Spleen (tissue), 11 donors: ENCODE data around the gene LPP. TPM values are rescaled to one million over a fixed set of nuclear protein-coding genes. Genes with fewer than 3 reads are reported as not detected.

Source experiments
- DNase-seq: peaks from one replicate; pipeline ENCODE4 v3.0.0-alpha.2; 2020
- H3K27ac ChIP-seq, 8 donors: fragments of 200-600 bp; sonication (generic) in 7 of 8; 1 replicate in 4 of 8; 2 replicates in 4 of 8; pipeline versions ENCODE4 v1.5.0 to v1.8.0; 2016 to 2021; ENCODE audit warnings: inconsistent platforms in 4 of 8, mild to moderate bottlenecking in 4 of 8, moderate library complexity in 1 of 8
- H3K27me3 ChIP-seq, 7 donors: fragments of 200-600 bp; sonication (generic) in 6 of 7; replicated peaks in 1 of 7; 1 replicate in 4 of 7; 2 replicates in 3 of 7; pipeline versions ENCODE4 v1.5.0 to v1.8.0; 2016 to 2021; ENCODE audit warnings: inconsistent platforms in 3 of 7, mild to moderate bottlenecking in 1 of 7
- H3K36me3 ChIP-seq, 6 donors: fragments of 200-600 bp; sonication (generic) in 5 of 6; 1 replicate in 4 of 6; 2 replicates in 2 of 6; pipeline versions ENCODE4 v1.5.0 to v1.8.0; 2016 to 2021; ENCODE audit warnings: inconsistent platforms in 2 of 6
- H3K4me1 ChIP-seq, 6 donors: fragments of 200-600 bp; sonication (generic) in 5 of 6; 1 replicate in 3 of 6; 2 replicates in 3 of 6; pipeline versions ENCODE4 v1.5.0 to v1.8.0; 2016 to 2021; ENCODE audit warnings: inconsistent platforms in 3 of 6
- H3K4me3 ChIP-seq, 8 donors: fragments of 200-600 bp; sonication (generic) in 7 of 8; 1 replicate in 4 of 8; 2 replicates in 4 of 8; pipeline versions ENCODE4 v1.5.0 to v1.8.0; 2016 to 2021; ENCODE audit warnings: inconsistent platforms in 4 of 8, mild to moderate bottlenecking in 4 of 8, moderate library complexity in 2 of 8
- H3K9me3 ChIP-seq, 8 donors: fragments of 200-600 bp; sonication (generic) in 7 of 8; 1 replicate in 4 of 8; 2 replicates in 4 of 8; pipeline versions ENCODE4 v1.5.0 to v1.8.0; 2016 to 2021; ENCODE audit warnings: inconsistent platforms in 4 of 8
- CTCF ChIP-seq, 11 experiments: fragments of 200-600 bp in 7 of 11; fragments of 450-650 bp in 4 of 11; sonication (generic) in 4 of 11; IDR thresholded peaks in 8 of 11; conservative IDR thresholded peaks in 3 of 11; 1 replicate in 7 of 11; 2 replicates in 4 of 11; pipeline versions ENCODE4 v1.4.0 to v1.8.0; 2016 to 2021; ENCODE audit warnings: antibody characterized with exemption in 11 of 11, inconsistent platforms in 4 of 11, mild to moderate bottlenecking in 1 of 11
- POLR2A ChIP-seq, 3 donors: fragments of 450-650 bp; IDR thresholded peaks; one replicate each; pipeline ENCODE4 v1.5.1; 2017; ENCODE audit warnings: antibody characterized with exemption in 3 of 3, mild to moderate bottlenecking in 1 of 3
- POLR2AphosphoS5 ChIP-seq, 3 donors: sonication (generic); formaldehyde crosslinking; IDR thresholded peaks; one replicate each; pipeline ENCODE4 v1.5.1; 2017; ENCODE audit warnings: antibody characterized with exemption in 3 of 3
- WGBS, 5 donors: extraction: QIAGEN DNeasy Blood & Tissue Kit in 3 of 5; methylation state at CpG; one replicate each; pipeline versions ENCODE4 v1.1.5 to v1.1.7; 2013 to 2018; 5-methylcytosine and 5-hydroxymethylcytosine counted together
- intact Hi-C: fragments of 100-400 bp; cut with DNase I; formaldehyde crosslinking; loops from one replicate; pipeline ENCODE4 v1.15.0; 2023; ENCODE audit warnings: low total_unique reads
- polyA plus RNA-seq, 3 donors: library from polyadenylated mRNA; stranded (reverse); fragments of 200-250 nt; gene quantifications; one replicate each; pipeline ENCODE4 v1.2.1, GENCODE V29; 2013
- total RNA-seq, 7 donors: library from RNA; depleted of rRNA in 3 of 7; stranded (reverse); fragments of >200 nt in 3 of 7; fragmentation: NEBNext Ultra II Directional in 4 of 7; extraction: Animal tissue kit (Norgen Biotek cat#: 25700) in 4 of 7; gene quantifications; one replicate each; pipeline versions ENCODE4 v1.1.0 to v1.2.1, GENCODE V29; 2016 to 2021
- donor health status: healthy with polysubstance abuse.
- donor health status: DM: no; HTN: no; CAD: no; lungs with moderate emphysema.
- donor health status: DM: no; HTN: no; CAD: no.
- donor health status: Bipolar disorder and iron deficiency.
- donor health status: healthy.
- donor health status: DM: no; HTN: no; CAD: no.
- donor health status: DM: yes; HTN: yes; CAD: no.

LPP gene
- total and polyA plus RNA-seq, 10 donors: 2.4 to 270 (median 156) TPM

- intact Hi-C loops: no loop called here
- Histone ChIP-seq H3K9me3 (no peaks in the 10 kb centered on the region), H3K4me1 (peaks cover 13 to 78% (median 44%) of the 10 kb centered on the region in 6 donors), H3K27ac (peak overlapping the region in 3 of 8 donors; percentile 75 to 83 (median 76)), H3K36me3 (no peaks in the 10 kb centered on the region), H3K4me3 (no peak overlapping the region), H3K27me3 (no peaks in the 10 kb centered on the region)
- no peak for TF ChIP-seq POLR2AphosphoS5 (IDR thresholded peaks at IDR 0.05)
- 93 to 99% (median 98%) methylated on average over 3 of the region's 3 CpGs for WGBS, 5 donors
- no peak for DNase-seq
Observed at GRCh38 chr3:188360364-188360881, 206.5 kb downstream of the LPP start.

DNA sequence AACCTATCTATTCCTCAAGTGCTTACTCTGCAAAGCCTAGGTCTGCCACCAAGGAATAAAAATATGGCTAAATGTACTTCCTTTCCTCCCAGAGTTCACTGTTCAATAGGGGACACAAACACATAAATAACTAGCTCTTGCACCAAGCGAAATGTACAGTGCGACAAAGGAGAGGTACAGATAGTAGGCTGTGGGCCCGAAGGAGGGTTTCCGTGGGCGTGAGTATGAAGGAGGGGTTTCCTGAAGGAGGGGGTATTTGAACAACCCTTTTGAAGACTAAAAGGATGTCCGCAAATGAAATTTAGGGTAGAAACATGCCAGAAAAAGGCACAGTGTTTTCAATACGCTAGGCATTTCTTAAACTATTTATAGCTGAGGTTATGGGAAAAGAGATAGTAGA lies 207.9 kb downstream of the LPP start:
- peak overlapping the region in 2 of 8 donors; percentile 10 to 31 for H3K27ac ChIP-seq
- intact Hi-C loops: no loop called here
- TF ChIP-seq POLR2A (IDR thresholded peaks at IDR 0.05): no peak
- TF ChIP-seq CTCF (IDR thresholded peaks at IDR 0.05 in 8 of 11, conservative IDR thresholded peaks at IDR 0.05 in 3 of 11): no peak
- TF ChIP-seq POLR2AphosphoS5 (IDR thresholded peaks at IDR 0.05): no peak

DNA sequence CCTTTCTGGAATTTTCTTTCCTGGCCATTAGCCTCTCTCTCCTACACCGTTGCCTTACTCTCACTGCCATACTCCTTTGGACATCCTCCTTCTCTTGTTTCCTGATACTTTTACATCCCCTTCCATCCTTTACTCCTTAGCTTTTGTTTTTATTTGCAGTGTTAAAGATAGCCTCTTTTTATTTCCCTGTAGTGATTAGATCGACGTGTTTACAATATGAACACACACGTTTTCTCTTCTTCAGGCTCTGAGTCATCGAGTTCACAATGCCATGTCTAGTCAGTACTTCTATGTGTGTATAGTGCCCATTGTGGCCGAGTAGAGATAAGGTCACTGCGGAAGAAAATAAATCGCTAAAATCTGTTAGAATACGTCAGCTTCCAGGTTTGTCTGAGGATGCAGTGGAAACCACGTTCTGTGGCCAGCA lies 208.5 kb downstream of the LPP start:
- TF ChIP-seq CTCF (IDR thresholded peaks at IDR 0.05 in 8 of 11, conservative IDR thresholded peaks at IDR 0.05 in 3 of 11): no peak
- Histone ChIP-seq H3K36me3 (no peaks in the 10 kb centered on the region), H3K27me3 (no peaks in the 10 kb centered on the region), H3K9me3 (no peaks in the 10 kb centered on the region), H3K4me1 (peaks cover 13 to 89% (median 47%) of the 10 kb centered on the region in 6 donors), H3K4me3 (no peak overlapping the region), H3K27ac (peak overlapping the region in 2 of 8 donors; percentile 10 to 31)
- DNase-seq: no peak
- intact Hi-C loops: no loop called here
- WGBS, 5 donors: 55 to 67% (median 65%) methylated on average over 10 of the region's 10 CpGs

More for the DNA sequence above, 207.9 kb downstream of the LPP start:
- H3K9me3 ChIP-seq: no peaks in the 10 kb centered on the region
- H3K36me3 ChIP-seq: no peaks in the 10 kb centered on the region
- peaks cover 13 to 92% (median 48%) of the 10 kb centered on the region in 6 donors for H3K4me1 ChIP-seq
- no peaks in the 10 kb centered on the region for H3K27me3 ChIP-seq
- H3K4me3 ChIP-seq: no peak overlapping the region
- no peak for DNase-seq
- WGBS, 5 donors: 70 to 89% (median 82%) methylated on average over 7 of the region's 7 CpGs

DNA sequence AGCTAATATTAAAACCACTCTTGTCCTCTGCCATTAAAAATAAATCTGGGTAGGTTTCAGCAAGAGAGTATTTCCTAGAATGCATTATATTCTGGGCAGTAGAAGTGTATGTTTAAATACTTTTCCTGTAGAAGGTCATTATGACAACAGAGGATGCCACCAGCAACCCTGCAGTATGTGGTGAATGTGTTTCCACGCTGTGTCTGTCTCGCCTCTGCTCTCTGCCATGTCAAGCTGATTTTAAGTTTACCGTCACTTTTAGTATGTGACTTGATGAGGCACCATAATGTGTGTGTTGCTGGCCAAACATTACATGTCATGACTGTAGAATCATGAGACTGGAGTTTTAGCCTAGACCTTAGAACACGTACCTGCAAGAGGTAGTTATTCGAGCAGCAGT lies 211.2 kb downstream of the LPP start:
- no peaks in the 10 kb centered on the region for H3K36me3 ChIP-seq
- H3K9me3 ChIP-seq: no peaks in the 10 kb centered on the region
- WGBS, 5 donors: 82 to 97% (median 92%) methylated on average over 5 of the region's 5 CpGs
- DNase-seq: no peak
- H3K27ac ChIP-seq: no peak overlapping the region
- no peaks in the 10 kb centered on the region for H3K27me3 ChIP-seq
- peaks cover 0 to 61% (median 22%) of the 10 kb centered on the region in 6 donors for H3K4me1 ChIP-seq
- intact Hi-C loops: no loop called here
- TF ChIP-seq CTCF (IDR thresholded peaks at IDR 0.05 in 8 of 11, conservative IDR thresholded peaks at IDR 0.05 in 3 of 11) (no peak), POLR2A (IDR thresholded peaks at IDR 0.05) (no peak), POLR2AphosphoS5 (IDR thresholded peaks at IDR 0.05) (no peak)
- H3K4me3 ChIP-seq: no peak overlapping the region
